K562 (cell line): Measurements from ENCODE around the gene HS3ST5. TPM values are rescaled to one million over a fixed set of nuclear protein-coding genes. Genes with fewer than 3 reads are reported as not detected.

ENCODE experiments used
- ATAC-seq: fragments of 200-7000 bp; cut with Tn5 transposase; 3 replicates; pipeline ENCODE4 v1.9.1; 2020; ENCODE audit warnings: moderate library complexity
- BruUV-seq: library from RNA; stranded (reverse); fragments of 400-500 nt; replicated peaks from 2 replicates; lab custom pipeline; 2021; lab: Mats Ljungman, UMichigan
- CTCF ChIA-PET: fragments of 300-600 bp; formaldehyde crosslinking; extraction: SDS; loops from one replicate; lab custom pipeline; 2021; ENCODE audit warnings: low intra/inter-chr PET ratio; lab: Yijun Ruan, JAX
- POLR2A ChIA-PET: fragments of 300-600, 350-650 bp; sonication (Branson Sonifier 250); formaldehyde crosslinking; extraction: SDS; loops from one replicate; lab custom pipeline; 2021; ENCODE audit warnings: antibody characterized with exemption, inconsistent platforms; lab: Yijun Ruan, JAX
- DNase-seq, 4 experiments: peaks; one replicate each; pipeline versions ENCODE4 v3.0.0 to v3.0.0-alpha.2; 2011 to 2018; ENCODE audit warnings: low spot score in 3 of 4, mixed read lengths in 3 of 4; ENCODE audit errors: extremely low read depth in 1 of 4
- FAIRE-seq: peaks from 2 replicates; lab custom pipeline; 2011; peaks lifted over from hg19 to GRCh38; lab: Jason Lieb, UNC
- H2AFZ ChIP-seq: 2 replicates; pipeline ENCODE4 v1.6.0; 2011; ENCODE audit warnings: low read depth, low read length, control low read depth, inconsistent platforms
- H3K27ac ChIP-seq: fragments of 200-600 bp; 3 replicates; pipeline ENCODE4 v1.8.0; 2011; ENCODE audit warnings: low read depth, mild to moderate bottlenecking, control low read depth, inconsistent platforms, low read length, moderate library complexity, mixed read lengths; ENCODE audit errors: extremely low read depth
- H3K27me3 ChIP-seq, 2 experiments: fragments of 300-600 bp in 1 of 2; 2 replicates in 1 of 2; 3 replicates in 1 of 2; pipeline versions ENCODE4 v1.6.0 to v1.8.0; 2011; ENCODE audit warnings: inconsistent platforms in 2 of 2, low read length in 2 of 2, mild to moderate bottlenecking in 1 of 2, mixed read lengths in 1 of 2, moderate library complexity in 1 of 2; ENCODE audit not compliant: control insufficient read depth in 2 of 2, insufficient read depth in 2 of 2
- H3K36me3 ChIP-seq: fragments of 300-600 bp; 3 replicates; pipeline ENCODE4 v1.8.0; 2011; ENCODE audit warnings: mild to moderate bottlenecking, low read length, inconsistent platforms; ENCODE audit not compliant: control insufficient read depth, insufficient read depth
- H3K4me1 ChIP-seq, 2 experiments: fragments of 200-600 bp in 1 of 2; replicated peaks in 1 of 2; 2 replicates in 1 of 2; 3 replicates in 1 of 2; pipeline versions ENCODE4 v1.5.1 to v1.8.0; 2011; ENCODE audit warnings: inconsistent platforms in 2 of 2, low read length in 2 of 2, mild to moderate bottlenecking in 1 of 2, mixed read lengths in 1 of 2, moderate library complexity in 1 of 2; ENCODE audit not compliant: control insufficient read depth in 2 of 2, insufficient read depth in 2 of 2
- H3K4me2 ChIP-seq: 2 replicates; pipeline ENCODE4 v1.6.1; 2011; ENCODE audit warnings: low read length, control low read depth, inconsistent platforms, mixed read lengths; ENCODE audit not compliant: insufficient read depth
- H3K4me3 ChIP-seq: fragments of 200-600 bp; sonication (generic), shearing (Covaris generic); 2 replicates; pipeline ENCODE4 v1.5.1; 2016; ENCODE audit warnings: control low read depth, inconsistent platforms
- H3K79me2 ChIP-seq: fragments of 200-600 bp; 3 replicates; pipeline ENCODE4 v1.8.0; 2011; ENCODE audit warnings: low read length, inconsistent platforms; ENCODE audit not compliant: control insufficient read depth, insufficient read depth
- H3K9ac ChIP-seq, 2 experiments: 2 replicates each; pipeline versions ENCODE4 v1.6.0 to v1.6.1; 2011; ENCODE audit warnings: low read depth in 2 of 2, low read length in 2 of 2, control low read depth in 1 of 2, inconsistent platforms in 1 of 2, mild to moderate bottlenecking in 1 of 2, mixed read lengths in 1 of 2; ENCODE audit not compliant: insufficient read depth in 1 of 2
- H3K9me1 ChIP-seq: one replicate; pipeline ENCODE4 v1.6.0; 2011; ENCODE audit warnings: inconsistent platforms, mild to moderate bottlenecking, low read length, moderate library complexity; ENCODE audit not compliant: control insufficient read depth, insufficient read depth
- H3K9me3 ChIP-seq: replicated peaks from 2 replicates; pipeline ENCODE4 v1.5.1; 2011; ENCODE audit warnings: low read depth, low read length, inconsistent platforms; ENCODE audit not compliant: control insufficient read depth, insufficient read depth
- H4K20me1 ChIP-seq: replicated peaks from 2 replicates; pipeline ENCODE4 v1.6.1; 2011; ENCODE audit warnings: low read length, inconsistent platforms, mixed read lengths; ENCODE audit not compliant: control insufficient read depth, insufficient read depth
- BRD9 ChIP-seq: fragments of 450-650 bp; IDR thresholded peaks from 2 replicates; pipeline ENCODE4 v1.6.1; 2018; ENCODE audit warnings: low read depth; ENCODE audit not compliant: partially characterized antibody
- CUX1 ChIP-seq: fragments of 200-800 bp; sonication (Bioruptor generic); IDR thresholded peaks from 2 replicates; pipeline ENCODE4 v1.6.1; 2016; ENCODE audit warnings: missing genetic modification characterization, missing compliant biosample characterization
- E2F3 ChIP-seq: fragments of 250-450 bp; sonication (Bioruptor Pico); IDR thresholded peaks from 2 replicates; pipeline ENCODE4 v1.4.0; 2020; ENCODE audit warnings: mild to moderate bottlenecking
- NR2C1 ChIP-seq, 2 experiments: fragments of 450-650 bp; IDR thresholded peaks; 2 replicates each; pipeline ENCODE4 v1.6.1; 2017; ENCODE audit warnings: mild to moderate bottlenecking in 2 of 2, antibody characterized with exemption in 1 of 2, inconsistent platforms in 1 of 2, missing compliant biosample characterization in 1 of 2, missing genetic modification characterization in 1 of 2
- SPI1 ChIP-seq: IDR thresholded peaks from 2 replicates; pipeline ENCODE4 v1.6.1; 2011; ENCODE audit warnings: low read depth, low read length, control low read depth, borderline replicate concordance
- STAT5B ChIP-seq: fragments of 250-450 bp; sonication (Bioruptor Pico); IDR thresholded peaks from 2 replicates; pipeline ENCODE4 v1.8.0; 2021; ENCODE audit warnings: mild to moderate bottlenecking, inconsistent platforms
- TSHZ1 ChIP-seq: fragments of 250-450 bp; sonication (Bioruptor Pico); IDR thresholded peaks from 2 replicates; pipeline ENCODE4 v1.4.0; 2020; ENCODE audit warnings: mild to moderate bottlenecking, moderate library complexity
- ZNF263 ChIP-seq: sonication (generic); formaldehyde crosslinking; IDR thresholded peaks from 2 replicates; pipeline ENCODE4 v1.8.0; 2022; ENCODE audit warnings: mild to moderate bottlenecking, missing genetic modification reagents, borderline replicate concordance
- ZNF511 ChIP-seq: sonication (generic); formaldehyde crosslinking; IDR thresholded peaks from 2 replicates; pipeline ENCODE4 v1.8.0; 2022; ENCODE audit warnings: mild to moderate bottlenecking, missing genetic modification reagents
- WGBS: fragments of 100-300 bp; shearing (Covaris generic); methylation state at CpG from one replicate; pipeline ENCODE4 v1.1.6; 2016; ENCODE audit warnings: low coverage, mixed read lengths; ENCODE audit not compliant: insufficient coverage; ENCODE audit errors: missing lambda C conversion rate; 5-methylcytosine and 5-hydroxymethylcytosine counted together
- in situ Hi-C: fragments of 300-500 bp; cut with MboI; formaldehyde crosslinking; loops from 4 replicates; pipeline ENCODE4 v1.15.0; 2018; ENCODE audit warnings: inconsistent platforms, mixed read lengths
- intact Hi-C: fragments of 100-400 bp; cut with micrococcal nuclease; formaldehyde crosslinking; loops from 2 replicates; pipeline ENCODE4 v1.14.2; 2022
- polyA plus RNA-seq, 8 experiments: library from polyadenylated mRNA; depleted of rRNA in 4 of 8; stranded (reverse) in 5 of 8; unstranded in 3 of 8; fragments of >200 nt; fragmentation: Nextera tagmentation in 2 of 8; fragmentation: Illumina TruSeq in 1 of 8; extraction: Ambion mirVana in 2 of 8; extraction: Trizol in 1 of 8; gene quantifications; 2 replicates each; pipeline versions ENCODE4 v1.2.1 to v1.2.3, GENCODE V29; 2011 to 2014; ENCODE audit warnings: inconsistent platforms in 1 of 8, missing spikeins in 1 of 8
- total RNA-seq, 7 experiments: library from RNA; depleted of rRNA in 6 of 7; stranded (reverse); fragments of >200 nt in 6 of 7; fragmentation: Illumina TruSeq in 2 of 7; extraction: Trizol in 2 of 7; gene quantifications; 2 replicates each; pipeline versions ENCODE4 v1.2.1 to v1.2.3, GENCODE V29; 2011 to 2021; ENCODE audit warnings: low replicate concordance in 1 of 7

The HS3ST5 gene
- total and polyA plus RNA-seq, 9 of the 15 experiments (the other 6 are each of a cell fraction or from before 2014, with no cell fraction given), result not detected

GRCh38 chr6:114061741-114062140 lies 281.1 kb downstream of the HS3ST5 start (continued):
- TF ChIP-seq TSHZ1, result no peak

GRCh38 chr6:114061116-114061515 lies 281.7 kb downstream of the HS3ST5 start:
- H3K4me1 ChIP-seq, result no peaks in the 10 kb centered on the region
- no peak overlapping the region for H3K4me3 ChIP-seq
- ATAC-seq (no peak), DNase-seq (no peak), FAIRE-seq (no peak)
- in situ Hi-C loops (no loop called here), intact Hi-C loops (no loop called here)
- CTCF ChIA-PET, result no interaction called here
- H3K9ac ChIP-seq, result no peak overlapping the region
- 0% methylated on average over 1 of the region's 1 CpG for WGBS
- TF ChIP-seq CUX1 (CRISPR knock-in tag), result no peak
- no peak for TF ChIP-seq STAT5B (CRISPR knock-in tag)
- TF ChIP-seq SPI1, result no peak
- no peak for TF ChIP-seq ZNF511
- no peak for TF ChIP-seq NR2C1 (IDR thresholded peaks at IDR 0.05)
- no peak for TF ChIP-seq NR2C1 (tag; IDR thresholded peaks at IDR 0.05)
- TF ChIP-seq E2F3 (CRISPR knock-in tag), result no peak
- TF ChIP-seq BRD9, result no peak
- no peak for TF ChIP-seq ZNF263 (CRISPR knock-in tag)
- no peaks in the 10 kb centered on the region for H3K36me3 ChIP-seq
- no peak overlapping the region for H3K4me2 ChIP-seq
- no peak overlapping the region for H3K27ac ChIP-seq
- BruUV-seq, result no TSS peak
- H3K9me3 ChIP-seq, result no peaks in the 10 kb centered on the region
- POLR2A ChIA-PET, result no interaction called here
- H3K27me3 ChIP-seq, result no peaks in the 10 kb centered on the region
- no peaks in the 10 kb centered on the region for H3K9me1 ChIP-seq
- no peak overlapping the region for H2AFZ ChIP-seq
- no peaks in the 10 kb centered on the region for H3K79me2 ChIP-seq
- H4K20me1 ChIP-seq, result no peaks in the 10 kb centered on the region
